ENCODE results near the gene ARHGAP15. TPM values are rescaled to one million over a fixed set of nuclear protein-coding genes. Genes with fewer than 3 reads are reported as not detected.

The ARHGAP15 gene
- polyA plus RNA-seq, 1 donor from 2014 or later = 0.30 TPM

GRCh38 chr2:143152637-143153036, 23.4 kb downstream of the ARHGAP15 start:
- Histone ChIP-seq H3K4me2 (ENCODE audit: low read length) (no peak overlapping the region), H3K9me3 (ENCODE audit: low read length) (no peaks in the 10 kb centered on the region), H3K9me2 (ENCODE audit: insufficient read depth, low read length) (no peaks in the 10 kb centered on the region), H3K27me3 (ENCODE audit: insufficient read depth, low read depth, low read length) (peaks cover 7% of the 10 kb centered on the region), H3F3A (ENCODE audit: insufficient read depth, low read length, poor library complexity, severe bottlenecking) (no peaks in the 10 kb centered on the region), H4K20me1 (ENCODE audit: insufficient read depth) (no peaks in the 10 kb centered on the region), H2AFZ (ENCODE audit: low read depth, low read length) (no peak overlapping the region), H3K36me3 (ENCODE audit: insufficient read depth, low read length) (no peaks in the 10 kb centered on the region), H3K4me3 (ENCODE audit: low read length) (no peak overlapping the region), H3K79me2 (replicated peaks; ENCODE audit: insufficient read depth, low read length) (no peaks in the 10 kb centered on the region), H3K9ac (ENCODE audit: low read length) (no peak overlapping the region), H3K27ac (ENCODE audit: low read length) (no peak overlapping the region)
- TF ChIP-seq MXI1 (conservative IDR thresholded peaks at IDR 0.05; ENCODE audit: poor library complexity, severe bottlenecking) = no peak
- no peak for TF ChIP-seq TAF1 (IDR thresholded peaks at IDR 0.05; ENCODE audit: low read depth)
- no peak for TF ChIP-seq REST (IDR thresholded peaks at IDR 0.05; ENCODE audit: borderline replicate concordance)
- no peak for TF ChIP-seq RAD21 (conservative IDR thresholded peaks at IDR 0.05)
- TF ChIP-seq SMC3 (conservative IDR thresholded peaks at IDR 0.05; ENCODE audit: poor library complexity) = no peak
- TF ChIP-seq, protein P1, sequence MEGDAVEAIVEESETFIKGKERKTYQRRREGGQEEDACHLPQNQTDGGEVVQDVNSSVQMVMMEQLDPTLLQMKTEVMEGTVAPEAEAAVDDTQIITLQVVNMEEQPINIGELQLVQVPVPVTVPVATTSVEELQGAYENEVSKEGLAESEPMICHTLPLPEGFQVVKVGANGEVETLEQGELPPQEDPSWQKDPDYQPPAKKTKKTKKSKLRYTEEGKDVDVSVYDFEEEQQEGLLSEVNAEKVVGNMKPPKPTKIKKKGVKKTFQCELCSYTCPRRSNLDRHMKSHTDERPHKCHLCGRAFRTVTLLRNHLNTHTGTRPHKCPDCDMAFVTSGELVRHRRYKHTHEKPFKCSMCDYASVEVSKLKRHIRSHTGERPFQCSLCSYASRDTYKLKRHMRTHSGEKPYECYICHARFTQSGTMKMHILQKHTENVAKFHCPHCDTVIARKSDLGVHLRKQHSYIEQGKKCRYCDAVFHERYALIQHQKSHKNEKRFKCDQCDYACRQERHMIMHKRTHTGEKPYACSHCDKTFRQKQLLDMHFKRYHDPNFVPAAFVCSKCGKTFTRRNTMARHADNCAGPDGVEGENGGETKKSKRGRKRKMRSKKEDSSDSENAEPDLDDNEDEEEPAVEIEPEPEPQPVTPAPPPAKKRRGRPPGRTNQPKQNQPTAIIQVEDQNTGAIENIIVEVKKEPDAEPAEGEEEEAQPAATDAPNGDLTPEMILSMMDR (IDR thresholded peaks at IDR 0.05; ENCODE audit: poor library complexity, severe bottlenecking) = no peak
- TF ChIP-seq EP300 (conservative IDR thresholded peaks at IDR 0.05; ENCODE audit: poor library complexity, severe bottlenecking) = no peak
- TF ChIP-seq POLR2AphosphoS5 (IDR thresholded peaks at IDR 0.05) = no peak
- TF ChIP-seq EZH2 (IDR thresholded peaks at IDR 0.05; ENCODE audit: borderline replicate concordance, insufficient read depth, low read length, poor library complexity, severe bottlenecking) = no peak

- TF ChIP-seq REST (IDR thresholded peaks at IDR 0.05; ENCODE audit: borderline replicate concordance) (no peak), SMC3 (conservative IDR thresholded peaks at IDR 0.05; ENCODE audit: poor library complexity) (no peak), EZH2 (IDR thresholded peaks at IDR 0.05; ENCODE audit: borderline replicate concordance, insufficient read depth, low read length, poor library complexity, severe bottlenecking) (no peak), MXI1 (conservative IDR thresholded peaks at IDR 0.05; ENCODE audit: poor library complexity, severe bottlenecking) (no peak), EP300 (conservative IDR thresholded peaks at IDR 0.05; ENCODE audit: poor library complexity, severe bottlenecking) (no peak), POLR2AphosphoS5 (IDR thresholded peaks at IDR 0.05) (no peak), TAF1 (IDR thresholded peaks at IDR 0.05; ENCODE audit: low read depth) (no peak), RAD21 (conservative IDR thresholded peaks at IDR 0.05) (no peak)
- TF ChIP-seq, protein P1 (IDR thresholded peaks at IDR 0.05; ENCODE audit: poor library complexity, severe bottlenecking) = no peak
- Histone ChIP-seq H3K79me2 (replicated peaks; ENCODE audit: insufficient read depth, low read length) (no peaks in the 10 kb centered on the region), H3K9ac (ENCODE audit: low read length) (no peak overlapping the region), H3K36me3 (ENCODE audit: insufficient read depth, low read length) (no peaks in the 10 kb centered on the region), H3K9me2 (ENCODE audit: insufficient read depth, low read length) (no peaks in the 10 kb centered on the region), H3F3A (ENCODE audit: insufficient read depth, low read length, poor library complexity, severe bottlenecking) (no peaks in the 10 kb centered on the region), H3K27me3 (ENCODE audit: insufficient read depth, low read depth, low read length) (peaks cover 25% of the 10 kb centered on the region), H4K20me1 (ENCODE audit: insufficient read depth) (no peaks in the 10 kb centered on the region), H3K27ac (ENCODE audit: low read length) (no peak overlapping the region), H2AFZ (ENCODE audit: low read depth, low read length) (no peak overlapping the region), H3K4me2 (ENCODE audit: low read length) (no peak overlapping the region), H3K4me3 (ENCODE audit: low read length) (no peak overlapping the region), H3K9me3 (ENCODE audit: low read length) (no peaks in the 10 kb centered on the region)
Observed at GRCh38 chr2:143155661-143156060, 26.4 kb downstream of the ARHGAP15 start.
